Raji (cell line): ENCODE measurements around the gene CNOT2.

ENCODE experiments used
- POLR2A ChIP-seq: IDR thresholded peaks from 2 replicates; pipeline ENCODE4 v1.6.1; 2011; ENCODE audit warnings: low read depth, low read length, control low read depth; ENCODE audit not compliant: insufficient read depth

The CNOT2 gene

DNA sequence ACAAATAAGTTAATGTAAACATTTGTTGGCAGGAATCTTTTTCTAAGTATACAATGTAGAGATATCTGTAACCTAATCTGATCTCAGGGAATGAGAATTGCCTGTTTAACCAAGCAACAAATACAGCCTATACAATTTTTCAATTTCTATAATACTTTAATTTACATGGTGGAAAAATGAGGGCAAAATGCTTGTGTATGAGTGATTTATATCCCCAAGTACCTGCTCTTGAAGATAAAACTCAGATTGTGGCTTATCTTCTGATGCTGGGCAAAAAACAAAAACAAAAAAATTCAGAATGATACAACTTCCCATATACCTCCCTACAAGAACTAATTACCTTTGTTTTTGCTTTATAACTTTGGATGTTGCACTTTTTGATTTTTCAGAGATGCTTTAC is 2.2 kb downstream of the CNOT2 start:
- TF ChIP-seq POLR2A: no peak

- TF ChIP-seq POLR2A: no peak
Measured at GRCh38 chr12:70246580-70246979, 3.3 kb downstream of the CNOT2 start.

GRCh38 chr12:70247653-70248199 is 4.5 kb downstream of the CNOT2 start:
- TF ChIP-seq POLR2A: no peak

DNA sequence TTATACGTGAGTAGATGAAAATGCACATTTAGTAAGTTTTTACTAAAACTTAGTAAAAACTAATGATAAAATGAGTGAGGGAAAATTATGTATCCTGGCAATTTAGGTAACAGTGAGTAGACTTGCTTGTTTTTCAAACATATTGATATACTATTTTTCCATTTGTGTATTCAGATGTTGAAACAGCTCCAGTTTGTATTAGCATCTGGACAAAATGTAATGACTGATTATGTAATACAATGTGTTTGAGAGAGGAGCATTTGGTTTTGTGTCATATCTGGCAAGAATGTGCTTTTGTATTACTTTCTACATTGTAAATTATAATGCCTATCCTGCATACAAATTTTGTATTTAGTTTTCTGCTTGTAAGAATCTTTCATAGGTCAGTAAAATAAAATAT is 5.6 kb downstream of the CNOT2 start:
- no peak for TF ChIP-seq POLR2A

GRCh38 chr12:70249903-70250302 is 6.7 kb downstream of the CNOT2 start:
- no peak for TF ChIP-seq POLR2A

- TF ChIP-seq POLR2A: no peak
Measured at GRCh38 chr12:70251226-70251625, 8.0 kb downstream of the CNOT2 start.

- no peak for TF ChIP-seq POLR2A
Measured at GRCh38 chr12:70251661-70252060, 8.4 kb downstream of the CNOT2 start.

- TF ChIP-seq POLR2A: no peak
Measured at GRCh38 chr12:70252832-70253231, 9.6 kb downstream of the CNOT2 start.

DNA sequence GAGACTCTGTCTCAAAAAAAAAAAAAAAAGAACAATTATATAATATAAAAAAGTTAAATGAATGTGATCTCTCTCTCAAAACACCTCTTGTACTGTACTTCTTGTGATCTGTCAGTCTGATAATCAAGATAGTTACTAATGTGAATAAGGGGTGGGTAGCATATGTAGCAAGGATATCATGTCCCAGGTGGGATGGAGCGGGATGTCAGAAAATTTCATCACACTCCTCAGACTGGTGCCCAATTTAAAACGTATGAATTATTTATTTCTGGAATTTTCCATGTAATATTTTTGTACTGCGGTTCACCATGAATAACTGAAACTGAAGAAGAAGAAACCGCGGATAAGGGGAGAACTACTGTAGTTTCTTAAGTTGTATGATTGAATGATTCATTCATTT is 11.0 kb downstream of the CNOT2 start:
- TF ChIP-seq POLR2A: no peak

DNA sequence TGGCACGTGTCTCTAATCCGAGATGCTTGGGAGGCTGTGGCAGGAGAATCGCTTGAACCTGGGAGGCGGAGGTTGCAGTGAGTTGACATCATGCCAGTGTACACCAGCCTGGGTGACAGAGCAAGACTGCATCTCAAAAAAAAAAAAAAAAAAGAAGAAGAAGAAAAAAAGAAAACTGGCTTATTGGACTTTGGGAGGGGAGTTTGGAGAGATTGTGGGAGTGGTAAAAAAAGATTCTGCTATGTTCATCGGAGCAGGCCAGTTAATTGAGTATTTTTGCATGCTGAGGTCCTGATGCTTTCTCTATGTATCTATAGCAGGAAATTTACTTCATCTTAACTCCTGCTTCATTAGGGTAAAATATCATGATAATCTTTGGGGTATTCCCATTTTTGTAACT is 11.6 kb downstream of the CNOT2 start:
- TF ChIP-seq POLR2A: no peak

DNA sequence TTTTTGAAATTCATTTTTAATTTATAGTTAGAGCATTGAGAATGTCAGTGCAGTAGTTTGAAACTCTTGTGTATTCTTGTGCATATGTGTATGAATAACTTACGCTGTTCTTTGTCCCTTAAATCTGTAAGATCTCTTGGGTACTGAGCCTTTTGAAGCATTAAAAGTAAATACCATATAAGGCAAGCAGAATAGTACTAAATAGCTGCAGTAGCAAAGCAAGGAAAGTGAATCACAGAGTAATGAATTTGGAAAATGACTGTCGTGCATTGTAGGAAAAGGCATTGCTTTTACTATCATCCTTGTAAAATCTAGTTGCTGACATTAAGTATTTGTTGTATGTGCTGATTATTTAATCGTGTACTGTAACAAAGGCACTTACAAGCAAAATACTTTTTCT is 12.1 kb downstream of the CNOT2 start:
- TF ChIP-seq POLR2A: no peak

DNA sequence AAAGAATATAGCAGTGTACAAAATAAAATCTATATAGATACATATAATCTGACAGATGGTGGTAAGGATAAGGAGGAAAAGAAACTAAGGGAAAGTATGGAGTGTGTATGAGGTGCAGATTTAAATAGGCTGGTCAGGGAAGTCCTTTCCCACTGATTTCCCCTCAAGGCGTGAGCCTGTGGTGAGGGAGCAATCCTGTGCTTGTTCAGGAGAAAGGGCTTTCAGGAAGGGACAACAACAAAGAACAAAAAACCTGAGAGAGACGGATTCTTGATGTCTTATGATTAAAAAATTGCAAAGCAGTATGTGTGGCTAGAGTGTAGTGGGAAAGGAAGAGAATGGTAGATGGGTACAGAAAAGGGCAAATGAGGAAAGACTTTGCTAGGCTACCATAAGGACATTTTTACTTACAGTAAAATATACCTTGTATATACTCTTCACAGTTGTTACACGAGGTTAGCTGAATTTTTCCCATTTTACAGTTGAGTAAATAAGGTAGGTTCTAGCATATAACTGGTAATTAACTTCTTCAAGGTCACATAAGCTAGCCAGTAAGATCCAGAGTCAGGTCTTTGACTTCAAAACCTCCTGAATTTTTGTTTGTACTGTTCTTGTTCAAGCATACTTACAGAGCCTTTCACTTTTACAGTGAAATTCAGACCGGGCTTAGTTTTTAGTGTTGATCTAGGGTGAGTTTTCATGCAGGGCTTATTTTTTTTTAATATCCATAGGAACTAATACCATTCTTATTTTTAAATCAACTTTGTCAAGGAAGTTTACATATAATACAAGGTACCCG is 15.6 kb downstream of the CNOT2 start:
- no peak for TF ChIP-seq POLR2A

DNA sequence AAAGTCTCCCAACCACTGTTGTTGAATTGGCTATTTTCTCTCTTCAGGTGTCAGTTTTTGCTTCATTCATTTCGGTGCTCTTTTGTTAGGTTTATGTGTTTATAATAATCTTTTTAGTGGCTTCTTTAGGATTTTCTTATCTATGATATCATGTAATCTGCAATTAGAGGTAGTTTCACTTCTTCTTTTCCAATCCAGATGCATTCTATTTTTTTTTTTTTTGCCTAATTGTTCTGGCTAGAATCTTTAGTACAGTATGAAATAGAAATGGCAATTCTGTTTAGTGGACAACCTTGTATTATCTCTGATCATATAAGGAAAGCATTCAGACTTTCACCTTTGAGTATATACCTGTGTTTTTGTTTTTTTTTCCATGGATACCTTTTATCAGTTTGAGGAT is 17.4 kb downstream of the CNOT2 start:
- no peak for TF ChIP-seq POLR2A

GRCh38 chr12:70264067-70264867 is 21.0 kb downstream of the CNOT2 start:
- TF ChIP-seq POLR2A: no peak

DNA sequence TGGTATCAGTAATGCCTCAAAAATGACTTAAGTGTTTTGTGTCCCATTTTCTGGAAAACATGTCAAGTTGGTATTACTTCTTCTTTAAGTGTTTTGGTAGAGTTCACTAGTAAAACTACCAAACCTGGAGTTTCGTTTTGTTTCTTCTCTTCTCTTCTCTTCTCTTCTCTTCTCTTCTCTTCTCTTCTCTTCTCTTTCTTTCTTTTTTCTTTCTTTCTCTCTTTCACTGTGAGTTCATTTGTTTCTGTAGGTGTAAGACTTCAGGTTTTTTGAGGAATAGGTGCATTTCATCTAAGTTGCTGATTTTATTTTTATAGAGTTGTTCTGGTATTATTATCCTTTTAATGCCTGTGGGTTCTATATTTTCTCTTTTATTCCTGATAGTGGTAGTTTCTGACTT is 21.9 kb downstream of the CNOT2 start:
- no peak for TF ChIP-seq POLR2A

DNA sequence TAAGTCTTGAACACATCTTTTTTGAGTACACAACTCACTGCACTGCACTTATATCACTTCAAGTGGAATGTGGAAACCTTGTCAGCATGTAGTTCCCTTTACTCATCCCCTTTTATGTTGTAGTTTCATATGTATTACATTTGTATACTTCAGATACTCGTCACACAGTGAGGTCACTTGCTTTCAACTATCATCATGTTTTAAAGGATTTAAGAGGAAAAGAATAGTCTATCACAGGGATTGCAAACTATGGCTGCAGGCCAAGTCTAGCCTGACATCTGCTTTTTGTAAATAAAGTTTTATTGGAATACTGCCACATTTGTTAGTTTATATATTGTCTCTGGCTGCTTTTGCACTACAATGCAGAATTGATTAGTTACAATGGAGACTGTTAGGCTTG is 24.3 kb downstream of the CNOT2 start:
- TF ChIP-seq POLR2A: no peak
